HepG2 (cell line): ENCODE data around the gene MAGEL2. TPM values are rescaled to one million over a fixed set of nuclear protein-coding genes. Genes with fewer than 3 reads are reported as not detected.

Source experiments
- ATAC-seq: fragments of 200-7000 bp; cut with Tn5 transposase; 3 replicates; pipeline ENCODE4 v1.9.1; 2020; ENCODE audit warnings: mild to moderate bottlenecking, moderate library complexity
- Bru-seq: library from RNA; stranded (reverse); fragments of 400-500 nt; gene quantifications from one replicate; lab custom pipeline; 2021; lab: Mats Ljungman, UMichigan
- BruChase-seq, 2 experiments: library from RNA; stranded (reverse); fragments of 400-500 nt; gene quantifications; one replicate each; lab custom pipeline; 2021; lab: Mats Ljungman, UMichigan
- BruUV-seq: library from RNA; stranded (reverse); fragments of 400-500 nt; replicated peaks from 2 replicates; lab custom pipeline; 2021; lab: Mats Ljungman, UMichigan
- CTCF ChIA-PET: fragments of 300-600 bp; formaldehyde crosslinking; extraction: SDS; loops from one replicate; lab custom pipeline; 2021; ENCODE audit warnings: low total read pairs, inconsistent platforms, low intra/inter-chr PET ratio; lab: Yijun Ruan, JAX
- POLR2A ChIA-PET: fragments of 350-600 bp; sonication (Branson Sonifier 250); formaldehyde crosslinking; loops from one replicate; lab custom pipeline; 2020; ENCODE audit warnings: antibody characterized with exemption, inconsistent platforms; lab: Yijun Ruan, JAX
- DNase-seq: peaks from one replicate; pipeline ENCODE4 v3.0.0-alpha.2; 2015; ENCODE audit warnings: low spot score
- FAIRE-seq: peaks from 3 replicates; lab custom pipeline; 2011; peaks lifted over from hg19 to GRCh38; lab: Jason Lieb, UNC
- H2AFZ ChIP-seq: one replicate; pipeline ENCODE4 v1.6.1; 2011; ENCODE audit warnings: low read length, inconsistent platforms
- H3K27ac ChIP-seq: fragments of 300-600 bp; 3 replicates; pipeline ENCODE4 v1.8.0; 2011; ENCODE audit warnings: mixed run types, mild to moderate bottlenecking, mixed read lengths, low read length, inconsistent platforms; ENCODE audit not compliant: insufficient read depth; ENCODE audit errors: extremely low read length
- H3K27me3 ChIP-seq, 2 experiments: fragments of 200-600 bp in 1 of 2; 2 replicates in 1 of 2; 3 replicates in 1 of 2; pipeline versions ENCODE4 v1.6.0 to v1.8.0; 2011; ENCODE audit warnings: low read length in 2 of 2, mild to moderate bottlenecking in 2 of 2, moderate library complexity in 2 of 2, inconsistent platforms in 1 of 2; ENCODE audit not compliant: insufficient read depth in 2 of 2, control insufficient read depth in 1 of 2
- H3K36me3 ChIP-seq, 2 experiments: fragments of 200-600 bp in 1 of 2; replicated peaks in 1 of 2; 2 replicates in 1 of 2; 3 replicates in 1 of 2; pipeline versions ENCODE4 v1.5.1 to v1.8.0; 2011; ENCODE audit warnings: low read length in 2 of 2, inconsistent platforms in 1 of 2; ENCODE audit not compliant: insufficient read depth in 2 of 2, control insufficient read depth in 1 of 2
- H3K4me1 ChIP-seq: 2 replicates; pipeline ENCODE4 v1.5.1; 2012; ENCODE audit warnings: low read length, inconsistent platforms; ENCODE audit not compliant: insufficient read depth
- H3K4me2 ChIP-seq: 2 replicates; pipeline ENCODE4 v1.6.0; 2011; ENCODE audit warnings: low read depth, low read length, inconsistent platforms
- H3K4me3 ChIP-seq, 3 experiments: fragments of 200-600 bp in 1 of 3; sonication (generic), shearing (Covaris generic) in 1 of 3; replicated peaks in 1 of 3; 2 replicates each; pipeline ENCODE4 v1.5.1; 2011 to 2016; ENCODE audit warnings: low read length in 3 of 3, inconsistent platforms in 2 of 3, low read depth in 2 of 3, mild to moderate bottlenecking in 2 of 3, control low read depth in 1 of 3, mixed read lengths in 1 of 3; ENCODE audit not compliant: insufficient read depth in 1 of 3
- H3K79me2 ChIP-seq: one replicate; pipeline ENCODE4 v1.6.1; 2011; ENCODE audit warnings: low read length, inconsistent platforms; ENCODE audit not compliant: insufficient read depth
- H3K9ac ChIP-seq: 2 replicates; pipeline ENCODE4 v1.6.0; 2011; ENCODE audit warnings: mild to moderate bottlenecking, low read depth, low read length, inconsistent platforms; ENCODE audit not compliant: insufficient read depth
- H3K9me3 ChIP-seq: 2 replicates; pipeline ENCODE4 v1.5.1; 2012; ENCODE audit warnings: mild to moderate bottlenecking, low read length
- H4K20me1 ChIP-seq: 2 replicates; pipeline ENCODE4 v1.6.0; 2011; ENCODE audit warnings: inconsistent platforms, mild to moderate bottlenecking, low read length, moderate library complexity; ENCODE audit not compliant: insufficient read depth
- ATF6 ChIP-seq: sonication (generic); formaldehyde crosslinking; conservative IDR thresholded peaks from 2 replicates; pipeline ENCODE4 v1.4.0; 2020; ENCODE audit warnings: missing genetic modification reagents
- CAMTA2 ChIP-seq: sonication (generic); formaldehyde crosslinking; IDR thresholded peaks from 2 replicates; pipeline ENCODE4 v1.4.0; 2020; ENCODE audit warnings: mild to moderate bottlenecking, missing genetic modification reagents, borderline replicate concordance
- CENPBD1 ChIP-seq: sonication (generic); formaldehyde crosslinking; IDR thresholded peaks from 2 replicates; pipeline ENCODE4 v1.8.0; 2022; ENCODE audit warnings: missing genetic modification reagents, low read depth, mild to moderate bottlenecking, borderline replicate concordance
- EHMT2 ChIP-seq: fragments of 200-600 bp; sonication (generic); IDR thresholded peaks from 2 replicates; pipeline ENCODE4 v1.7.0; 2017; ENCODE audit warnings: antibody characterized with exemption, low read depth, low read length, borderline replicate concordance
- RFXAP ChIP-seq: sonication (generic); formaldehyde crosslinking; IDR thresholded peaks from 2 replicates; pipeline ENCODE4 v1.4.0; 2020; ENCODE audit warnings: missing genetic modification reagents, borderline replicate concordance
- TAF1 ChIP-seq: sonication (generic); formaldehyde crosslinking; IDR thresholded peaks from 2 replicates; pipeline ENCODE4 v1.4.0; 2020; ENCODE audit warnings: missing genetic modification reagents
- ZNF207 ChIP-seq: fragments of 450-650 bp; IDR thresholded peaks from 2 replicates; pipeline ENCODE4 v1.6.1; 2016; ENCODE audit warnings: antibody characterized with exemption, borderline replicate concordance
- ZNF337 ChIP-seq: sonication (generic); formaldehyde crosslinking; IDR thresholded peaks from 2 replicates; pipeline ENCODE4 v1.5.1; 2020; ENCODE audit warnings: missing genetic modification reagents, low read depth, mild to moderate bottlenecking, borderline replicate concordance
- ZNF740 ChIP-seq: sonication (generic); formaldehyde crosslinking; IDR thresholded peaks from 2 replicates; pipeline ENCODE4 v1.4.0; 2020; ENCODE audit warnings: missing genetic modification reagents
- WGBS: methylation state at CpG from one replicate; pipeline ENCODE4 v1.1.6; 2017; ENCODE audit warnings: low lambda C conversion rate; 5-methylcytosine and 5-hydroxymethylcytosine counted together
- in situ Hi-C: cut with HindIII; loops from 2 replicates; pipeline ENCODE4 v1.10.0; 2017; ENCODE audit warnings: low pct_unique_long_range_greater_than_20kb; ENCODE audit not compliant: extremely low pct_ligation_motif_present
- intact Hi-C: fragments of 100-400 bp; cut with micrococcal nuclease; formaldehyde crosslinking; loops from one replicate; pipeline ENCODE4 v1.10.0; 2022; ENCODE audit not compliant: unreplicated experiment
- long read RNA-seq, 2 experiments: library from RNA in 1 of 2; library from polyadenylated mRNA in 1 of 2; stranded (forward) in 1 of 2; unstranded in 1 of 2; transcript quantifications; one replicate each; pipeline ENCODE4 v2.0.0, GENCODE V29; 2019 to 2022
- polyA minus RNA-seq, 3 experiments: library from RNA; depleted of rRNA, polyadenylated mRNA; stranded (reverse); fragments of >200 nt; gene quantifications; 2 replicates each; pipeline ENCODE4 v1.2.3, GENCODE V29; 2011; ENCODE audit warnings: low replicate concordance in 1 of 3
- polyA plus RNA-seq, 8 experiments: library from polyadenylated mRNA; depleted of rRNA in 3 of 8; stranded (reverse) in 7 of 8; unstranded in 1 of 8; fragments of >200 nt; fragmentation: Illumina TruSeq in 4 of 8; extraction: Trizol in 4 of 8; gene quantifications; 2 replicates each; pipeline versions ENCODE4 v1.2.1 to v1.2.3, GENCODE V29; 2011 to 2016; ENCODE audit warnings: low read depth in 4 of 8, missing spikeins in 1 of 8, mixed read lengths in 1 of 8; ENCODE audit not compliant: insufficient read depth in 1 of 8
- total RNA-seq, 5 experiments: library from RNA; depleted of rRNA; stranded (reverse); fragments of >200 nt; fragmentation: Illumina TruSeq; extraction: Trizol; gene quantifications; 2 replicates each; pipeline ENCODE4 v1.2.3, GENCODE V29; 2016; ENCODE audit warnings: low read depth in 1 of 5
- TF ChIP-seq, protein P1 (sequence below), 2 experiments: sonication (generic) in 1 of 2; formaldehyde crosslinking in 1 of 2; IDR thresholded peaks; 2 replicates each; pipeline versions ENCODE4 v1.4.0 to v1.6.1; 2018 to 2020; ENCODE audit warnings: missing genetic modification reagents in 2 of 2, borderline replicate concordance in 1 of 2, low read depth in 1 of 2, mild to moderate bottlenecking in 1 of 2, missing biosample characterization in 1 of 2

MAGEL2 gene
- not detected in 2 replicates for total RNA-seq (2016; rRNA removed; fragmentation: Illumina TruSeq; extraction: Trizol)
- total RNA-seq (2016; cell fraction: cytosol; rRNA removed; fragmentation: Illumina TruSeq; extraction: Trizol; ENCODE audit: low read depth), result not detected in 2 replicates
- not detected in 2 replicates for total RNA-seq (2016; cell fraction: insoluble cytoplasmic fraction; rRNA removed; fragmentation: Illumina TruSeq; extraction: Trizol)
- total RNA-seq (2016; cell fraction: membrane; rRNA removed; fragmentation: Illumina TruSeq; extraction: Trizol), result not detected in 2 replicates
- not detected in 2 replicates for total RNA-seq (2016; cell fraction: nucleus; rRNA removed; fragmentation: Illumina TruSeq; extraction: Trizol)
- polyA plus RNA-seq (2011; rRNA removed), result not detected in 2 replicates
- not detected in 2 replicates for polyA plus RNA-seq (2011; cell fraction: cytosol; rRNA removed)
- not detected in 2 replicates for polyA plus RNA-seq (2011; cell fraction: nucleus; rRNA removed)
- polyA plus RNA-seq (2012), result not detected in 2 replicates
- not detected in 2 replicates for polyA plus RNA-seq (2016; cell fraction: cytosol; fragmentation: Illumina TruSeq; extraction: Trizol; ENCODE audit: low read depth)
- polyA plus RNA-seq (2016; cell fraction: insoluble cytoplasmic fraction; fragmentation: Illumina TruSeq; extraction: Trizol; ENCODE audit: low read depth), result not detected in 2 replicates
- polyA plus RNA-seq (2016; cell fraction: membrane; fragmentation: Illumina TruSeq; extraction: Trizol; ENCODE audit: low read depth), result not detected in 2 replicates
- not detected in 2 replicates for polyA plus RNA-seq (2016; cell fraction: nucleus; fragmentation: Illumina TruSeq; extraction: Trizol; ENCODE audit: insufficient read depth, low read depth)
- not detected in 2 replicates for polyA minus RNA-seq (2011; rRNA and poly(A)+ RNA removed; ENCODE audit: low replicate concordance)
- polyA minus RNA-seq (2011; cell fraction: cytosol; rRNA and poly(A)+ RNA removed), result not detected in 2 replicates
- not detected in 2 replicates for polyA minus RNA-seq (2011; cell fraction: nucleus; rRNA and poly(A)+ RNA removed)
- not detected for Bru-seq, nascent RNA
- not detected for BruChase-seq, experiment 1, labeled RNA remaining after a 6-hour chase
- BruChase-seq, experiment 2, labeled RNA remaining after a 2-hour chase, result not detected
- long read RNA-seq, experiment 1, result 0 reads
- long read RNA-seq, experiment 2, result 0 reads

- FAIRE-seq, result no peak
- Histone ChIP-seq H3K9ac (no peak within 1 kb of the TSS), H3K4me3 (no peak within 1 kb of the TSS), H3K79me2 (no peaks in the 10 kb centered on the region), H3K27me3 (peaks cover 2 to 18% of the 10 kb centered on the region in 2 experiments; a peak in 2 of 5 replicates), H3K36me3 (no peaks in the 10 kb centered on the region), H3K4me1 (no peaks in the 10 kb centered on the region), H3K4me2 (no peak within 1 kb of the TSS), H3K27ac (no peak within 1 kb of the TSS), H4K20me1 (no peaks in the 10 kb centered on the region), H3K9me3 (no peaks in the 10 kb centered on the region), H2AFZ (no peak within 1 kb of the TSS)
- no peak for ATAC-seq
- CTCF ChIA-PET, result interaction anchor here (1.9 to 2.8 kb wide), 2 partner anchors 209 to 230 kb away, joined by 17 to 33 read pairs; no protein-coding TSS in a partner anchor
- no peak for DNase-seq
- POLR2A ChIA-PET, result no interaction called here
- intact Hi-C loops, result loop anchor here (2.0 to 10.0 kb wide), 2 partner anchors 113 to 1857 kb away; no protein-coding TSS in a partner anchor
- 37% methylated on average over 15 of the region's 37 CpGs for WGBS
- in situ Hi-C loops, result loop anchor here (5.0 to 25.0 kb wide), 2 partner anchors 160 to 220 kb away; no protein-coding TSS in a partner anchor
- no TSS peak for BruUV-seq
- TF ChIP-seq ATF6 (CRISPR knock-in tag) (no peak), ZNF740 (CRISPR knock-in tag) (no peak), CAMTA2 (CRISPR knock-in tag) (no peak), RFXAP (CRISPR knock-in tag) (no peak), CENPBD1 (CRISPR knock-in tag) (no peak), ZNF207 (no peak), ZNF337 (no peak), EHMT2 (no peak), TAF1 (no peak)
- TF ChIP-seq, protein P1, sequence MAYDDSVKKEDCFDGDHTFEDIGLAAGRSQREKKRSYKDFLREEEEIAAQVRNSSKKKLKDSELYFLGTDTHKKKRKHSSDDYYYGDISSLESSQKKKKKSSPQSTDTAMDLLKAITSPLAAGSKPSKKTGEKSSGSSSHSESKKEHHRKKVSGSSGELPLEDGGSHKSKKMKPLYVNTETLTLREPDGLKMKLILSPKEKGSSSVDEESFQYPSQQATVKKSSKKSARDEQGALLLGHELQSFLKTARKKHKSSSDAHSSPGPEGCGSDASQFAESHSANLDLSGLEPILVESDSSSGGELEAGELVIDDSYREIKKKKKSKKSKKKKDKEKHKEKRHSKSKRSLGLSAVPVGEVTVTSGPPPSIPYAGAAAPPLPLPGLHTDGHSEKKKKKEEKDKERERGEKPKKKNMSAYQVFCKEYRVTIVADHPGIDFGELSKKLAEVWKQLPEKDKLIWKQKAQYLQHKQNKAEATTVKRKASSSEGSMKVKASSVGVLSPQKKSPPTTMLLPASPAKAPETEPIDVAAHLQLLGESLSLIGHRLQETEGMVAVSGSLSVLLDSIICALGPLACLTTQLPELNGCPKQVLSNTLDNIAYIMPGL (CRISPR knock-in tag; IDR thresholded peaks at IDR 0.05; ENCODE audit: borderline replicate concordance in 1 of 2, low read depth in 1 of 2), result no peak
These were observed at the start of gene MAGEL2 for GRCh38 chr15:23647421-23648370. MAGEL2 (minus strand) TSS chr15:23647867; CDS start chr15:23647742, 125 bp downstream.
